ENCODE data around the gene LDLRAD2. TPM values are rescaled to one million over a fixed set of nuclear protein-coding genes. Genes with fewer than 3 reads are reported as not detected.

LDLRAD2 gene
- polyA plus RNA-seq, 1 of the 3 experiments (the other 2 are of a cell fraction): 0.02 TPM

- TF ChIP-seq ZBTB33 (IDR thresholded peaks at IDR 0.05; ENCODE audit: borderline replicate concordance, low read depth): no peak
- TF ChIP-seq FOXJ3 (CRISPR knock-in tag; IDR thresholded peaks at IDR 0.05): no peak
- TF ChIP-seq MEF2A (IDR thresholded peaks at IDR 0.05; ENCODE audit: borderline replicate concordance, low read depth): no peak
- TF ChIP-seq YY1 (IDR thresholded peaks at IDR 0.05; ENCODE audit: low read depth): no peak
Measured at GRCh38 chr1:21857840-21858670, 46.0 kb downstream of the LDLRAD2 start (continued).

GRCh38 chr1:21859669-21860179, 47.7 kb downstream of the LDLRAD2 start:
- H3F3A ChIP-seq (replicated peaks; ENCODE audit: insufficient read depth): peaks cover 9% of the 10 kb centered on the region
- H3K4me2 ChIP-seq: no peak overlapping the region
- ChIA-PET POLR2A (no interaction called here), CTCF (no interaction called here)
- H3K36me3 ChIP-seq (replicated peaks in 1 of 2; ENCODE audit: control insufficient read depth in 1 of 2, insufficient read depth in 2 of 2, low read length in 1 of 2): peaks cover 12 to 19% of the 10 kb centered on the region in 2 experiments
- H2AFZ ChIP-seq (ENCODE audit: low read depth): no peak overlapping the region
- no peak overlapping the region for H3K27ac ChIP-seq (ENCODE audit: low read depth in 2 of 2, low read length in 1 of 2)
- H3K9me2 ChIP-seq: no peaks in the 10 kb centered on the region
- DNase-seq: no peak
- H3K9ac ChIP-seq: no peak overlapping the region
- H3K79me2 ChIP-seq (ENCODE audit: insufficient read depth): no peaks in the 10 kb centered on the region
- no peak overlapping the region for H3K4me3 ChIP-seq (ENCODE audit: low read depth in 2 of 2, low read length in 1 of 2)
- H3K9me3 ChIP-seq: no peaks in the 10 kb centered on the region
- peaks cover 4% of the 10 kb centered on the region; the same call in 1 of the 2 replicates for H4K20me1 ChIP-seq (ENCODE audit: insufficient read depth)
- no peaks in the 10 kb centered on the region for H3K27me3 ChIP-seq (ENCODE audit: insufficient read depth)
- peaks cover 0 to 7% of the 10 kb centered on the region in 2 experiments; a peak in 1 of 4 replicates for H3K4me1 ChIP-seq (ENCODE audit: control insufficient read depth in 1 of 2, insufficient read depth in 2 of 2, low read depth in 1 of 2, low read length in 1 of 2)
- WGBS (ENCODE audit: low lambda C conversion rate): 100% methylated on average over 1 of the region's 10 CpGs
- no peak for TF ChIP-seq RFX5 (IDR thresholded peaks at IDR 0.05; ENCODE audit: low read length)
- TF ChIP-seq, protein P1, sequence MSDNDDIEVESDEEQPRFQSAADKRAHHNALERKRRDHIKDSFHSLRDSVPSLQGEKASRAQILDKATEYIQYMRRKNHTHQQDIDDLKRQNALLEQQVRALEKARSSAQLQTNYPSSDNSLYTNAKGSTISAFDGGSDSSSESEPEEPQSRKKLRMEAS (IDR thresholded peaks at IDR 0.05; ENCODE audit: low read depth): no peak
- TF ChIP-seq IRF3 (IDR thresholded peaks at IDR 0.05; ENCODE audit: low read depth, low read length): no peak
- TF ChIP-seq, protein P2, sequence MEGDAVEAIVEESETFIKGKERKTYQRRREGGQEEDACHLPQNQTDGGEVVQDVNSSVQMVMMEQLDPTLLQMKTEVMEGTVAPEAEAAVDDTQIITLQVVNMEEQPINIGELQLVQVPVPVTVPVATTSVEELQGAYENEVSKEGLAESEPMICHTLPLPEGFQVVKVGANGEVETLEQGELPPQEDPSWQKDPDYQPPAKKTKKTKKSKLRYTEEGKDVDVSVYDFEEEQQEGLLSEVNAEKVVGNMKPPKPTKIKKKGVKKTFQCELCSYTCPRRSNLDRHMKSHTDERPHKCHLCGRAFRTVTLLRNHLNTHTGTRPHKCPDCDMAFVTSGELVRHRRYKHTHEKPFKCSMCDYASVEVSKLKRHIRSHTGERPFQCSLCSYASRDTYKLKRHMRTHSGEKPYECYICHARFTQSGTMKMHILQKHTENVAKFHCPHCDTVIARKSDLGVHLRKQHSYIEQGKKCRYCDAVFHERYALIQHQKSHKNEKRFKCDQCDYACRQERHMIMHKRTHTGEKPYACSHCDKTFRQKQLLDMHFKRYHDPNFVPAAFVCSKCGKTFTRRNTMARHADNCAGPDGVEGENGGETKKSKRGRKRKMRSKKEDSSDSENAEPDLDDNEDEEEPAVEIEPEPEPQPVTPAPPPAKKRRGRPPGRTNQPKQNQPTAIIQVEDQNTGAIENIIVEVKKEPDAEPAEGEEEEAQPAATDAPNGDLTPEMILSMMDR (IDR thresholded peaks at IDR 0.05): no peak
- no peak for TF ChIP-seq POLR2AphosphoS5 (IDR thresholded peaks at IDR 0.05; ENCODE audit: low read depth, low read length)
- no peak for TF ChIP-seq MXI1 (IDR thresholded peaks at IDR 0.05; ENCODE audit: low read depth, low read length)
- no peak for TF ChIP-seq EP300 (IDR thresholded peaks at IDR 0.05; ENCODE audit: borderline replicate concordance in 1 of 2, low read depth in 1 of 2, low read length in 1 of 2)
- no peak for TF ChIP-seq EZH2phosphoT487 (IDR thresholded peaks at IDR 0.05; ENCODE audit: borderline replicate concordance, low read depth)
- TF ChIP-seq PBX3 (IDR thresholded peaks at IDR 0.05): no peak
- TF ChIP-seq ELF1 (IDR thresholded peaks at IDR 0.05): no peak
- no peak for TF ChIP-seq GATA2 (CRISPR knock-in tag; IDR thresholded peaks at IDR 0.05)
- no peak for TF ChIP-seq FOSL2 (IDR thresholded peaks at IDR 0.05; ENCODE audit: borderline replicate concordance, low read depth)
- TF ChIP-seq TEAD4 (IDR thresholded peaks at IDR 0.05; ENCODE audit: borderline replicate concordance, insufficient read depth): no peak
- TF ChIP-seq NFIC (IDR thresholded peaks at IDR 0.05; ENCODE audit: borderline replicate concordance): no peak
- TF ChIP-seq GABPA (IDR thresholded peaks at IDR 0.05; ENCODE audit: low read depth): no peak
- TF ChIP-seq YY1 (IDR thresholded peaks at IDR 0.05; ENCODE audit: low read depth): no peak
- no peak for TF ChIP-seq TAF1 (IDR thresholded peaks at IDR 0.05; ENCODE audit: borderline replicate concordance, low read depth, low read length)
- TF ChIP-seq RAD21 (IDR thresholded peaks at IDR 0.05; ENCODE audit: low read length): no peak

All from SK-N-SH (cell line).